ENCODE results near the gene DNAJC17. TPM values are rescaled to one million over a fixed set of nuclear protein-coding genes. Genes with fewer than 3 reads are reported as not detected.
A peak's percentile ranks its signal among the peaks of the same experiment; 100 is the strongest.

DNAJC17 gene
- total RNA-seq, 2 donors from 2014 or later, result 26.3 to 37.3 TPM

DNA sequence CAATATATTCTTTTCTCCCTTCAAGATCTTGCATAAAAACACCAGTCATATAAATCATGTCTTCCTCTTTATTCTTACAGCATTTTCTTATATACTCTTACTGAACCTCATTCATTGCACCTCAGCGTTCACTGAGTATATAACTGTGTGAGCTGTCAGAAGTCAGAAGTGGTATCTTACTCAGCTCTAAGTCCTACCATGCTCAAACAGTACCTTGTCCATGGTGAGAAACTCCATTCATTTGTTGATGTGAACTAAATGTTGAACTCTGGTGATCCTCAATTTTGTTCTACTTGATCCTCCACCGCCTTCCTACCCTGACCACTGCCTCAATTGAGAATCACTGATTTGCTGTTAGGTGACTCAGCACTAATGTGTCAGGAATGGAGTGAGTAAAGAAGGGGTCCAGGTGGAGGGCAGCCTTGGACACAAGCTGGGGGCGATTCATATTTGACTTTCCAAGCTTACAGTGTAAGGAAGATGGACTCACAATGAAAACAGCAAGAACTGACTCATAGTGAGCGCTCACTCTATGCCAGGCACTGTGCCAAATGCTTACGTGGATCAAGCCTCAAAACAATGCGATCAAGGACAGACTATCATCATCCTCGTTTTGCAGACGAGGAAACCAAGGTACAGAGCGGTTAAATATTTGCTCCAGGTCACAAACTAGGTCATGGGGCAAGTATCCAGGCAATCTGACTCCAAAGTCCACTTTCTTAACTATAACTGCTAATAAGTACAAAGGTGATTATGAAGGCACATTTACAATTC is 13.9 kb downstream of the DNAJC17 start:
- H3K27ac Mint-ChIP-seq, result peak overlapping the region; percentile 15

DNA sequence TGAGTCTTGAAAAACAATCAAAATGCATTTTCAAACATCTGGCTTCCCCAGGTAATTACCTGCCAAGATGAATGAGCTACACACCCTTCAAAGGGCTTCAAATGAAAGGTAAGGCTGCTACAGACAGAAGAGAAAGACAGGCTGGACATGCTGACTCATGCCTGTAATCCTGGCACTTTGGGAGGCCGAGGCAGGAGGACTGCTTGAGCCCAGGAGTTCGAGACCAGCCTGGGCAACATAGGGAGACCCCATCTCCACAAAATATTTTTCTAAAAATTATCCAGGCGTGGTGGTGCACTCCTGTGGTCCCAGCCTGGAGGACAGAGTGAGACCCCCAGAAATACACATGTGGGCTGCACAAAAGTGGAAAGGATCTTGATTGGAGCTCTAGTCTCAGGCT is 14.9 kb downstream of the DNAJC17 start:
- H3K4me3 Mint-ChIP-seq, result no peak overlapping the region
- H3K27me3 Mint-ChIP-seq (ENCODE audit: low read depth), result no peaks in the 10 kb centered on the region
- DNase-seq (no peak), ATAC-seq (replicated peaks in 1 of 2) (no peak)
- no peak overlapping the region for H3K27ac Mint-ChIP-seq
- H3K4me1 Mint-ChIP-seq (ENCODE audit: low read depth), result peaks cover 28% of the 10 kb centered on the region
- no peaks in the 10 kb centered on the region for H3K9me3 Mint-ChIP-seq
- peaks cover 4 to 7% of the 10 kb centered on the region in 2 donors for H3K36me3 Mint-ChIP-seq (ENCODE audit: insufficient read depth in 2 of 2)

More for the DNA sequence above, 13.9 kb downstream of the DNAJC17 start:
- H3K4me3 Mint-ChIP-seq, result peak overlapping the region in 1 of 2 donors; percentile 26
- ATAC-seq (replicated peaks in 1 of 2), result peak; percentile 85 to 95
- H3K9me3 Mint-ChIP-seq, result no peaks in the 10 kb centered on the region
- peaks cover 6 to 7% of the 10 kb centered on the region in 2 donors for H3K36me3 Mint-ChIP-seq (ENCODE audit: insufficient read depth in 2 of 2)
- peak; percentile 42 to 72 for DNase-seq
- no peaks in the 10 kb centered on the region for H3K27me3 Mint-ChIP-seq (ENCODE audit: low read depth)
- peaks cover 26% of the 10 kb centered on the region for H3K4me1 Mint-ChIP-seq (ENCODE audit: low read depth)

- ATAC-seq (replicated peaks in 1 of 2) (no peak), DNase-seq (no peak)
- Mint-ChIP-seq H3K4me3 (no peak overlapping the region), H3K36me3 (ENCODE audit: insufficient read depth in 2 of 2) (peaks cover 4 to 7% of the 10 kb centered on the region in 2 donors), H3K9me3 (no peaks in the 10 kb centered on the region), H3K27ac (no peak overlapping the region), H3K4me1 (ENCODE audit: low read depth) (peaks cover 40% of the 10 kb centered on the region), H3K27me3 (ENCODE audit: low read depth) (no peaks in the 10 kb centered on the region)
Measured at GRCh38 chr15:40790718-40791117, 16.6 kb downstream of the DNAJC17 start.

- peaks cover 40% of the 10 kb centered on the region for H3K4me1 Mint-ChIP-seq (ENCODE audit: low read depth)
- H3K36me3 Mint-ChIP-seq (ENCODE audit: insufficient read depth in 2 of 2), result peaks cover 4 to 7% of the 10 kb centered on the region in 2 donors
- DNase-seq (no peak), ATAC-seq (replicated peaks in 1 of 2) (no peak)
- H3K9me3 Mint-ChIP-seq, result no peaks in the 10 kb centered on the region
- H3K27me3 Mint-ChIP-seq (ENCODE audit: low read depth), result no peaks in the 10 kb centered on the region
- H3K4me3 Mint-ChIP-seq, result no peak overlapping the region
- H3K27ac Mint-ChIP-seq, result no peak overlapping the region
Measured at GRCh38 chr15:40789999-40790398, 17.3 kb downstream of the DNAJC17 start.

GRCh38 chr15:40789119-40789518 is 18.2 kb downstream of the DNAJC17 start:
- Mint-ChIP-seq H3K4me3 (no peak overlapping the region), H3K4me1 (ENCODE audit: low read depth) (peaks cover 39% of the 10 kb centered on the region), H3K9me3 (no peaks in the 10 kb centered on the region), H3K36me3 (ENCODE audit: insufficient read depth in 2 of 2) (peaks cover 4 to 7% of the 10 kb centered on the region in 2 donors), H3K27ac (no peak overlapping the region), H3K27me3 (ENCODE audit: low read depth) (no peaks in the 10 kb centered on the region)
- DNase-seq (no peak), ATAC-seq (replicated peaks in 1 of 2) (no peak)

DNA sequence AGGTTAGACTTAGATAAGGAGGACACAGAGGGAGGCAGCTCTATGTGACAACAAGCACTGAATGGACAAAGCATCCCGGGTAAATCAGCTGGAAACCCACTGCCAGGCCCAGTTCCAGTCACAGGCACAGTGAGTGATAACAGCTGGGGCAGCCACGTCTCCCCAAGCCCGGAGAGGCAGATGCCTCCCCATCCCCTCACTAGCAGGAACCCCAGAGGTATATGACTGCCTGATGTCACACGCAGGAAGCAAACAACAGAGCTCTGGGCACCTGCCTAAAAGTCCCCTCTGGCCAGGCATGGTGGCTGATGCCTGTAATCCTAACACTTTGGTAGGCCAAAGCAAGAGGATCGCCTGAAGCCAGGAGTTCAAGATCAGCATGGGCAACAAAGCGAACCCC is 19.3 kb downstream of the DNAJC17 start:
- peaks cover 0 to 5% of the 10 kb centered on the region in 2 donors for H3K36me3 Mint-ChIP-seq (ENCODE audit: insufficient read depth in 2 of 2)
- H3K27me3 Mint-ChIP-seq (ENCODE audit: low read depth), result no peaks in the 10 kb centered on the region
- H3K9me3 Mint-ChIP-seq, result no peaks in the 10 kb centered on the region
- ATAC-seq (replicated peaks in 1 of 2) (peak; percentile 23 to 30), DNase-seq (no peak)
- peak overlapping the region in 1 of 2 donors; percentile 59 for H3K4me3 Mint-ChIP-seq
- H3K27ac Mint-ChIP-seq, result peak overlapping the region; percentile 81
- peaks cover 30% of the 10 kb centered on the region for H3K4me1 Mint-ChIP-seq (ENCODE audit: low read depth)

DNA sequence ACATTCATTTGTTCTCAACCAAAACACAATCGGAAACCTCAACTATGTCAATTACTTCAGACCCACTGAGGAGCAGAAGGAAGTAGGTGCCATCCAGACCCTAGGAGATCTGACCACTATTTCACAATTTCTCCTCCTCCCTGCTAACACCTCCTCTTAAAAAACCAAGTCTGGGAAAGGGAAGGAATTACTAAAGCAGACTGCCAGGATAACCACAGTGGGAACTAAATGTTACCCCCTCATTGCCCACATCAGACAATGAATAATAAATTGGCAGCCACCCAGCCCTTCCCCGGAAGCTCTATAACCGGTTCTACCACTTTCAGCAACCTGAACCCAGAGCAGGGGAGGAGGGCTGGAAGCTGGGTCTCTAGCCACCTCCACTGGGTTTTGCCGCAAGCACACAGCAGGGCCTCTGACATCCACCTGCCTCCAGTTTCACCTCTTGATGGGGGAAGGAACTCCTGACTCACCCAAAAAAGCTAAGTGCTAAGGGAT is 19.9 kb downstream of the DNAJC17 start:
- no peaks in the 10 kb centered on the region for H3K9me3 Mint-ChIP-seq
- peak overlapping the region; percentile 81 for H3K27ac Mint-ChIP-seq
- H3K4me3 Mint-ChIP-seq, result peak overlapping the region; percentile 4 to 59
- ATAC-seq (replicated peaks in 1 of 2) (peak; percentile 82 to 85), DNase-seq (peak; percentile 59 to 66)
- H3K36me3 Mint-ChIP-seq (ENCODE audit: insufficient read depth in 2 of 2), result peaks cover 0 to 5% of the 10 kb centered on the region in 2 donors
- peaks cover 30% of the 10 kb centered on the region for H3K4me1 Mint-ChIP-seq (ENCODE audit: low read depth)
- no peaks in the 10 kb centered on the region for H3K27me3 Mint-ChIP-seq (ENCODE audit: low read depth)

GRCh38 chr15:40785814-40786213 is 21.5 kb downstream of the DNAJC17 start:
- H3K9me3 Mint-ChIP-seq, result no peaks in the 10 kb centered on the region
- peaks cover 0 to 3% of the 10 kb centered on the region in 2 donors for H3K36me3 Mint-ChIP-seq (ENCODE audit: insufficient read depth in 2 of 2)
- ATAC-seq (replicated peaks in 1 of 2) (no peak), DNase-seq (no peak)
- H3K27ac Mint-ChIP-seq, result no peak overlapping the region
- no peaks in the 10 kb centered on the region for H3K27me3 Mint-ChIP-seq (ENCODE audit: low read depth)
- peaks cover 30% of the 10 kb centered on the region for H3K4me1 Mint-ChIP-seq (ENCODE audit: low read depth)
- H3K4me3 Mint-ChIP-seq, result no peak overlapping the region

DNA sequence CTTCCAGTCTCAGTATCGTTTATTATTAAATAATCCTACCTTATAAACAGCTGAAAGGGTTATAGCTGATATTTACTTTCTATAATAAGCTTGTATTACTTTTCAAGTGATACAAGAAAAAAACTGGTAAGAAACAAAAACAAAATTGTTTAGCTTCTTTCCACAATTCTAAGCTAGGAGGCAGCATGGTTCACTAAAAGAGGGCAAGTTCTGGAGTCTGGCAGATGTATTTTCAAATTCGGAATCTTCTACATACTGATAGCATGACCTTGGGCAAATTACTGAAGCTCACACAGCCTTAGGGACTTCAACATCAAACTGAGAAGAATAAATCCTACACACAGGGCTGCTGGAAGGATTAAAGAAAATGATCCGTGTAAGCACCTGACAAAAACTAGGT is 22.1 kb downstream of the DNAJC17 start:
- H3K4me1 Mint-ChIP-seq (ENCODE audit: low read depth), result peaks cover 30% of the 10 kb centered on the region
- DNase-seq, result no peak
- no peak for ATAC-seq (replicated peaks in 1 of 2)
- peaks cover 0 to 3% of the 10 kb centered on the region in 2 donors for H3K36me3 Mint-ChIP-seq (ENCODE audit: insufficient read depth in 2 of 2)
- no peak overlapping the region for H3K27ac Mint-ChIP-seq
- no peaks in the 10 kb centered on the region for H3K27me3 Mint-ChIP-seq (ENCODE audit: low read depth)
- no peak overlapping the region for H3K4me3 Mint-ChIP-seq
- H3K9me3 Mint-ChIP-seq, result no peaks in the 10 kb centered on the region

DNA sequence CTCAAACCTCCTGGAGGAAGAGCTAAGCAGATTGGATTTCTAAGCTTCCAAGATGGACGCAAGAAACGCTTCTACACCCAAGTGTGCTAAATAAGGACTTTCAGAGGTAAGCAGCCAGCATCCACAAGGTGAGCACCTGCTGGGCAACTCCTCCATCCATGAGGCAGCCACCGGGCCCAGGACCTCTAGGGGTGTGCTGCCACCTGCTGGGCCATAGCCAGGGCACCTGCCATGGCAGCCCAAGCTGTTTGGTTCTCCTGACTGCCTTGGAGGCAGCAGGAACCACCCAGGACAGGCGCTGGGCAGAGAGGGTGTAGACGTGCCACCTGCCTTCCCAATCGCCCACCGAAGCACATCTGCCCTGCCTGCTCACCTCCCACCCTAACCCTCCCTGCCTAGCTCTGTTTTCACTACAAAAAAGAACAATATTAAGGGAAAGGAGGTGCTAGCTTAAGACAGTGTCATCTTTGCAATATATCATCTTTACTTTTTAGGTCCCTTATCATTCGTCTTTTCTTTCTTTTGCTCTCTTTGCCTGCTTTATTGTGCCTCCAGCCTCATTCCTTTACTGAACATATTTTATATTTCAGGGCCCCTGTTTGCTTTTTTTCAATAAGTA is 24.6 kb downstream of the DNAJC17 start:
- Mint-ChIP-seq H3K27ac (peak overlapping the region; percentile 63), H3K4me1 (ENCODE audit: low read depth) (peaks cover 16% of the 10 kb centered on the region), H3K36me3 (ENCODE audit: insufficient read depth in 2 of 2) (peaks cover 0 to 4% of the 10 kb centered on the region in 2 donors), H3K27me3 (ENCODE audit: low read depth) (no peaks in the 10 kb centered on the region), H3K4me3 (no peak overlapping the region), H3K9me3 (no peaks in the 10 kb centered on the region)
- DNase-seq, result peak; percentile 82 to 84
- peak; percentile 94 to 96 for ATAC-seq (replicated peaks in 1 of 2)

DNA sequence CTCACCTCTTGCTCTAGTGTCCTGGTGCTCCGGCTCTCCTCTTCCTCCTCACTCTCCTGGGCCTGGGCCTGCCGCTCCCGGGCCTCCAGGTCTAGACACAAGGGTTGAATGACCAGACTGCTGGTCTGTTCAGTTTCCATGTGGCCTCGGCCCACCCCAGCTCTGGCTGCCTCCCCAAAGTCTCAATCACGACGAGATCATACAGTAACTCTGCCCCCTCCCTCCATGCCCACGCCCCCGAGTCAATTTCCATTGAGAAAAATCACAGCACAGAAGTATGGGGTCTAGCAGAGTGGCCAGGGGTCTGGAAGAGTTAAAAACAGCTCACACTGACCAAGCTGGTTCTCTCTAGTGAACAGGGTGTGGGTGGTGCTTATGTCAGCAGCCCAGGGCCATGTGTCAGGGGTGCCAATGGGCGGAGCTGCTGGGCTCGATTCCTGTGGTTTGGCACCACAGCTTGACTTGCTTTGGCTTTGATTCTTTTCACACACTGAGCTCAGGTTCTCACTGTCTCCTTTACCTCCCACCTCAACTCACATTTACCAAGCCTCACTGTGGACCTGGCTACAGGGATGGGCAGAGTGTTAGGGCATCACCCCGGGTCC is 30.6 kb downstream of the DNAJC17 start:
- peaks cover 2 to 7% of the 10 kb centered on the region in 2 donors for H3K36me3 Mint-ChIP-seq (ENCODE audit: insufficient read depth in 2 of 2)
- H3K27ac Mint-ChIP-seq, result no peak overlapping the region
- peak; percentile 44 to 64 for DNase-seq

DNA sequence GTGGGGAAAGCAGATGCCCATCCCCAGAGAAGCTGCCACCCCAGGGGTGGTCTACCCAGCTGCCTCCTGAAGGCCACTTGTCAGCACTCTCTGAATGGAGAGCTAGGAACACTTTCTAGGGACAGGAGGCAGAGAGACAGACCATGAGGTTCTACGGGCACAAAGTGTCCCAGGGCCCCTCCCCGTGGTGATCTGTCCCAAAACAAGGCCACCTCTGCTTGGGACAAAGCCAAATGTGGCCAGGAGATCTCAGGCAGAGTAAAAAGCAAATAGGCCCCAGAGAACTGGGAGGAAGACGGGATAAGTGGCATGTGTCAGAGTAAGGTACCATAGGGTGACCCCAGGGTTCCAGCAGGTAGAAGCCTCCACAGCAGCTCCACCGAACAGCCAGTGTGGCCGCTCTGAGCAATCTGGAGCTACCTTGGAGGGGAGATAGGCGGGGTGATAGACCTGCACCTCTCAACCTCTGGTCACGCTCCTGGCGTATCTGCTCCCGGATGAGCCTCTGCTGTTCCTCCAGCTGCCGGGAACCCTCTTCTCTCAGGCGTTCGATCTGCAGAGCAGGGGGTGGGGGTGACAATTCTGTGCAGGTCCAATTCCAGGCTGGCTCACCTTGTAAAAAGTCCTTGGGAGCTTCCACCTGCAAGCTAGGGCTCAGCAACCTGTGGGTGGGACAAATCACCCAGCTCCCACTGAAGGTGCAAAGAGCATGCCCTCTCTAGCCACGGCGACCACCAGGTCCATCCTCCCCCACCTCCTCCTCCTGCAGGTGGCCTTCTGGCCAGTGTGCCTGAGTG is 31.3 kb downstream of the DNAJC17 start:
- DNase-seq, result no peak
- no peak overlapping the region for H3K4me3 Mint-ChIP-seq
- H3K27me3 Mint-ChIP-seq (ENCODE audit: low read depth), result no peaks in the 10 kb centered on the region
- peaks cover 2 to 7% of the 10 kb centered on the region in 2 donors for H3K36me3 Mint-ChIP-seq (ENCODE audit: insufficient read depth in 2 of 2)
- peak in 1 of 2 donors; percentile 4 for ATAC-seq (replicated peaks in 1 of 2)
- peaks cover 8% of the 10 kb centered on the region for H3K4me1 Mint-ChIP-seq (ENCODE audit: low read depth)
- H3K9me3 Mint-ChIP-seq, result no peaks in the 10 kb centered on the region
- no peak overlapping the region for H3K27ac Mint-ChIP-seq

More for the DNA sequence above, 30.6 kb downstream of the DNAJC17 start:
- peak; percentile 91 to 92 for ATAC-seq (replicated peaks in 1 of 2)
- Mint-ChIP-seq H3K27me3 (ENCODE audit: low read depth) (no peaks in the 10 kb centered on the region), H3K4me1 (ENCODE audit: low read depth) (peaks cover 8% of the 10 kb centered on the region), H3K4me3 (no peak overlapping the region), H3K9me3 (no peaks in the 10 kb centered on the region)
